WTC11 (cell line): ENCODE data around the gene CEMIP. TPM values are rescaled to one million over a fixed set of nuclear protein-coding genes. Genes with fewer than 3 reads are reported as not detected.

Source experiments
- ATAC-seq: fragments of 200-7000 bp; cut with Tn5 transposase; 2 replicates; pipeline ENCODE4 v1.10.0; 2021; ENCODE audit warnings: mild to moderate bottlenecking, moderate library complexity
- CTCF ChIA-PET: fragments of 300-600 bp; sonication (Branson Sonifier 250); formaldehyde crosslinking; loops from one replicate; lab custom pipeline; 2021; ENCODE audit warnings: antibody characterized with exemption; lab: Charles Lee
- POLR2A ChIA-PET: fragments of 350-600 bp; sonication (Branson Sonifier 250); formaldehyde crosslinking; loops from one replicate; lab custom pipeline; 2021; ENCODE audit warnings: antibody characterized with exemption; lab: Charles Lee
- DNase-seq: peaks from one replicate; pipeline ENCODE4 v3.0.0; 2021; ENCODE audit warnings: low spot score
- H3K27ac Mint-ChIP-seq: 2 replicates; pipeline ENCODE4 v1.8.0; 2021; ENCODE audit warnings: mixed read lengths
- H3K27me3 Mint-ChIP-seq: 2 replicates; pipeline ENCODE4 v1.8.0; 2021; ENCODE audit warnings: low read depth, mild to moderate bottlenecking, moderate library complexity, mixed read lengths
- H3K36me3 Mint-ChIP-seq: 2 replicates; pipeline ENCODE4 v1.8.0; 2021; ENCODE audit warnings: mixed read lengths
- H3K4me1 Mint-ChIP-seq: 2 replicates; pipeline ENCODE4 v1.8.0; 2022; ENCODE audit warnings: mixed read lengths
- H3K4me3 Mint-ChIP-seq: 2 replicates; pipeline ENCODE4 v1.8.0; 2021; ENCODE audit warnings: mild to moderate bottlenecking, moderate library complexity, mixed read lengths
- H3K9me3 Mint-ChIP-seq: 2 replicates; pipeline ENCODE4 v1.8.0; 2021; ENCODE audit warnings: mixed read lengths
- ATF1 ChIP-seq: sonication (generic); formaldehyde crosslinking; IDR thresholded peaks from 2 replicates; pipeline ENCODE4 v1.8.1; 2023; ENCODE audit warnings: mild to moderate bottlenecking, moderate library complexity, missing genetic modification reagents
- ESRRA ChIP-seq: sonication (generic); formaldehyde crosslinking; IDR thresholded peaks from 2 replicates; pipeline ENCODE4 v1.8.1; 2022; ENCODE audit warnings: mild to moderate bottlenecking, missing genetic modification reagents, borderline replicate concordance
- GTF2I ChIP-seq: fragments of 250-450 bp; sonication (Bioruptor Pico); conservative IDR thresholded peaks from 2 replicates; pipeline ENCODE4 v1.4.0; 2021; ENCODE audit warnings: mild to moderate bottlenecking
- JAZF1 ChIP-seq: fragments of 250-450 bp; sonication (Bioruptor Pico); IDR thresholded peaks from 2 replicates; pipeline ENCODE4 v1.9.0; 2021; ENCODE audit warnings: moderate library complexity, mild to moderate bottlenecking, inconsistent platforms
- NFYB ChIP-seq: sonication (generic); formaldehyde crosslinking; conservative IDR thresholded peaks from 2 replicates; pipeline ENCODE4 v1.8.0; 2022; ENCODE audit warnings: low read depth, missing genetic modification reagents
- NR1H2 ChIP-seq: sonication (generic); formaldehyde crosslinking; IDR thresholded peaks from 2 replicates; pipeline ENCODE4 v1.9.0; 2021; ENCODE audit warnings: mild to moderate bottlenecking, moderate library complexity, missing genetic modification reagents
- OVOL2 ChIP-seq: fragments of 250-450 bp; sonication (Bioruptor Pico); IDR thresholded peaks from 2 replicates; pipeline ENCODE4 v1.9.0; 2021; ENCODE audit warnings: mild to moderate bottlenecking, borderline replicate concordance
- PRRX2 ChIP-seq: fragments of 250-450 bp; sonication (Bioruptor Pico); IDR thresholded peaks from 2 replicates; pipeline ENCODE4 v1.8.0; 2021; ENCODE audit warnings: mild to moderate bottlenecking
- RELA ChIP-seq: sonication (generic); formaldehyde crosslinking; IDR thresholded peaks from 2 replicates; pipeline ENCODE4 v1.8.1; 2022; ENCODE audit warnings: missing genetic modification reagents, mild to moderate bottlenecking, borderline replicate concordance
- RORB ChIP-seq: fragments of 250-450 bp; sonication (Bioruptor Pico); IDR thresholded peaks from 2 replicates; pipeline ENCODE4 v1.9.0; 2021; ENCODE audit warnings: mild to moderate bottlenecking
- SMAD4 ChIP-seq: sonication (generic); formaldehyde crosslinking; IDR thresholded peaks from 2 replicates; pipeline ENCODE4 v1.8.0; 2022; ENCODE audit warnings: mild to moderate bottlenecking, missing genetic modification reagents
- ZMAT4 ChIP-seq: fragments of 250-450 bp; sonication (Bioruptor Pico); IDR thresholded peaks from 2 replicates; pipeline ENCODE4 v1.9.0; 2021; ENCODE audit warnings: mild to moderate bottlenecking
- ZNF423 ChIP-seq: fragments of 250-450 bp; sonication (Bioruptor Pico); IDR thresholded peaks from 2 replicates; pipeline ENCODE4 v2.1.2; 2022; ENCODE audit warnings: mild to moderate bottlenecking, moderate library complexity
- total RNA-seq: library from RNA; stranded (reverse); gene quantifications from 3 replicates; pipeline ENCODE4 v1.2.3, GENCODE V29; 2021
- TF ChIP-seq, protein P1 (sequence below): sonication (generic); formaldehyde crosslinking; conservative IDR thresholded peaks from 2 replicates; pipeline ENCODE4 v1.8.1; 2022; ENCODE audit warnings: mild to moderate bottlenecking, missing genetic modification reagents
- TF ChIP-seq, protein P2 (sequence below): fragments of 250-450 bp; sonication (Bioruptor Pico); IDR thresholded peaks from 2 replicates; pipeline ENCODE4 v1.9.0; 2021; ENCODE audit warnings: mild to moderate bottlenecking
- TF ChIP-seq, protein P3 (sequence below): sonication (generic); formaldehyde crosslinking; IDR thresholded peaks from 2 replicates; pipeline ENCODE4 v1.8.1; 2023; ENCODE audit warnings: mild to moderate bottlenecking, missing genetic modification reagents, moderate library complexity

Gene CEMIP
- total RNA-seq, 1 experiment from 2014 or later = 0.87 TPM

DNA sequence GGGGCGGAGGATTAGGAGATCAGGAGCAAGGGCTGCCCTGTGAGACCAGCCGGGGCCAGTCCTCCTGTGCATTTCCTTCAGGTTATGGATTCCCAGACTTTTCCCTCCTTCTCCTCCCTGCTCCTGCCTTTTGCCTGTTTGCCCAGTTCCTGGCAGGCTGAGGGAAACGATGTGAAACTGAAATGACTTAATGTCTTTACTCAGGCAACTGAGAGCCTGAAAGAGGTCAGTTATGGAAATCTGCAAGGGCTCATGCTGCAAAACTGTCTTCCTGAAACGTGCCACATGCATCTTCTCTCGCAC, 153.3 kb downstream of the CEMIP start:
- Mint-ChIP-seq H3K9me3 (no peaks in the 10 kb centered on the region), H3K4me1 (peaks cover 7% of the 10 kb centered on the region), H3K27me3 (no peaks in the 10 kb centered on the region), H3K36me3 (peaks cover 4% of the 10 kb centered on the region; the same call in 1 of the 2 replicates), H3K27ac (no peak overlapping the region), H3K4me3 (no peak overlapping the region)
- no peak for TF ChIP-seq RORB (CRISPR knock-in tag)
- TF ChIP-seq NFYB (CRISPR knock-in tag) = no peak
- no peak for TF ChIP-seq OVOL2
- TF ChIP-seq, protein P1, sequence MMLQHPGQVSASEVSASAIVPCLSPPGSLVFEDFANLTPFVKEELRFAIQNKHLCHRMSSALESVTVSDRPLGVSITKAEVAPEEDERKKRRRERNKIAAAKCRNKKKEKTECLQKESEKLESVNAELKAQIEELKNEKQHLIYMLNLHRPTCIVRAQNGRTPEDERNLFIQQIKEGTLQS (CRISPR knock-in tag) = no peak
- no peak for TF ChIP-seq NR1H2 (CRISPR knock-in tag)
- no peak for TF ChIP-seq PRRX2 (CRISPR knock-in tag)
- CTCF ChIA-PET = no interaction called here
- DNase-seq (no peak), ATAC-seq (no peak)
- POLR2A ChIA-PET = no interaction called here

DNA sequence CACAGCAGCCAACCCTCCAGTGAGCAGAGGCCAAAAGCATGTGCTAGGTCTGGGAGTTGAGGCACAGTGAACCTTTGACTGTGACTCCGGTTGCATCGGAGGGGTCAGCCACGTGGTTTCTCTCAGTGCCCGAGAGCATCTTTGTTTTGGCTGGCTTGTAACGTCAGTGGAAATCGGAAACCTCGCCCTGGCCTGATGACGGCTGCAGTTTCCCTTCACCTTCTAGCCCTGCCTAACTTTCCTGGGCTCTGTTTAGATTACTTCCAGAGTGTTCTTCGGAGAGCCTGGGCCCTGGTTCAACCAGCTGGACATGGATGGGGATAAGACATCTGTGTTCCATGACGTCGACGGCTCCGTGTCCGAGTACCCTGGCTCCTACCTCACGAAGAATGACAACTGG, 153.8 kb downstream of the CEMIP start:
- ChIA-PET CTCF (no interaction called here), POLR2A (no interaction called here)
- no peaks in the 10 kb centered on the region for H3K9me3 Mint-ChIP-seq
- no peak overlapping the region for H3K4me3 Mint-ChIP-seq
- TF ChIP-seq JAZF1 (CRISPR knock-in tag) = no peak
- no peak for TF ChIP-seq ATF1 (CRISPR knock-in tag)
- TF ChIP-seq ZMAT4 (CRISPR knock-in tag) = no peak
- TF ChIP-seq GTF2I (CRISPR knock-in tag) = no peak
- no peak for DNase-seq
- H3K36me3 Mint-ChIP-seq = peaks cover 4% of the 10 kb centered on the region; the same call in 1 of the 2 replicates
- ATAC-seq = no peak
- H3K27me3 Mint-ChIP-seq = no peaks in the 10 kb centered on the region
- no peak overlapping the region for H3K27ac Mint-ChIP-seq
- peaks cover 7% of the 10 kb centered on the region for H3K4me1 Mint-ChIP-seq

- H3K4me3 Mint-ChIP-seq = no peak overlapping the region
- no peak for DNase-seq
- H3K36me3 Mint-ChIP-seq = peaks cover 4% of the 10 kb centered on the region; the same call in 1 of the 2 replicates
- POLR2A ChIA-PET = interaction anchor here (0.6 to 0.7 kb wide), 2 partner anchors 36 to 56 kb away, joined by 3 read pairs; no protein-coding TSS in a partner anchor
- peak overlapping the region; percentile 0 for H3K27ac Mint-ChIP-seq
- CTCF ChIA-PET = interaction anchor here (0.7 to 1.5 kb wide), 6 partner anchors 22 to 331 kb away, joined by 3 to 6 read pairs (median 3); no protein-coding TSS in a partner anchor
- no peaks in the 10 kb centered on the region for H3K27me3 Mint-ChIP-seq
- TF ChIP-seq ZNF423 (CRISPR knock-in tag) (no peak), PRRX2 (CRISPR knock-in tag) (no peak), RELA (no peak), ESRRA (no peak), SMAD4 (no peak)
- TF ChIP-seq, protein P2, sequence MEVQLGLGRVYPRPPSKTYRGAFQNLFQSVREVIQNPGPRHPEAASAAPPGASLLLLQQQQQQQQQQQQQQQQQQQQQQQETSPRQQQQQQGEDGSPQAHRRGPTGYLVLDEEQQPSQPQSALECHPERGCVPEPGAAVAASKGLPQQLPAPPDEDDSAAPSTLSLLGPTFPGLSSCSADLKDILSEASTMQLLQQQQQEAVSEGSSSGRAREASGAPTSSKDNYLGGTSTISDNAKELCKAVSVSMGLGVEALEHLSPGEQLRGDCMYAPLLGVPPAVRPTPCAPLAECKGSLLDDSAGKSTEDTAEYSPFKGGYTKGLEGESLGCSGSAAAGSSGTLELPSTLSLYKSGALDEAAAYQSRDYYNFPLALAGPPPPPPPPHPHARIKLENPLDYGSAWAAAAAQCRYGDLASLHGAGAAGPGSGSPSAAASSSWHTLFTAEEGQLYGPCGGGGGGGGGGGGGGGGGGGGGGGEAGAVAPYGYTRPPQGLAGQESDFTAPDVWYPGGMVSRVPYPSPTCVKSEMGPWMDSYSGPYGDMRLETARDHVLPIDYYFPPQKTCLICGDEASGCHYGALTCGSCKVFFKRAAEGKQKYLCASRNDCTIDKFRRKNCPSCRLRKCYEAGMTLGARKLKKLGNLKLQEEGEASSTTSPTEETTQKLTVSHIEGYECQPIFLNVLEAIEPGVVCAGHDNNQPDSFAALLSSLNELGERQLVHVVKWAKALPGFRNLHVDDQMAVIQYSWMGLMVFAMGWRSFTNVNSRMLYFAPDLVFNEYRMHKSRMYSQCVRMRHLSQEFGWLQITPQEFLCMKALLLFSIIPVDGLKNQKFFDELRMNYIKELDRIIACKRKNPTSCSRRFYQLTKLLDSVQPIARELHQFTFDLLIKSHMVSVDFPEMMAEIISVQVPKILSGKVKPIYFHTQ (CRISPR knock-in tag) = no peak
- TF ChIP-seq, protein P3, sequence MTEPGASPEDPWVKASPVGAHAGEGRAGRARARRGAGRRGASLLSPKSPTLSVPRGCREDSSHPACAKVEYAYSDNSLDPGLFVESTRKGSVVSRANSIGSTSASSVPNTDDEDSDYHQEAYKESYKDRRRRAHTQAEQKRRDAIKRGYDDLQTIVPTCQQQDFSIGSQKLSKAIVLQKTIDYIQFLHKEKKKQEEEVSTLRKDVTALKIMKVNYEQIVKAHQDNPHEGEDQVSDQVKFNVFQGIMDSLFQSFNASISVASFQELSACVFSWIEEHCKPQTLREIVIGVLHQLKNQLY (CRISPR knock-in tag) = no peak
- TF ChIP-seq, all 79 proteins: peak for 0
- peaks cover 7% of the 10 kb centered on the region for H3K4me1 Mint-ChIP-seq
- H3K9me3 Mint-ChIP-seq = no peaks in the 10 kb centered on the region
- peak; percentile 84 for ATAC-seq
Measured at GRCh38 chr15:80934761-80935221, 155.6 kb downstream of the CEMIP start.
